ENCODE measurements around the gene SLC37A1.

- TF ChIP-seq, protein P1, sequence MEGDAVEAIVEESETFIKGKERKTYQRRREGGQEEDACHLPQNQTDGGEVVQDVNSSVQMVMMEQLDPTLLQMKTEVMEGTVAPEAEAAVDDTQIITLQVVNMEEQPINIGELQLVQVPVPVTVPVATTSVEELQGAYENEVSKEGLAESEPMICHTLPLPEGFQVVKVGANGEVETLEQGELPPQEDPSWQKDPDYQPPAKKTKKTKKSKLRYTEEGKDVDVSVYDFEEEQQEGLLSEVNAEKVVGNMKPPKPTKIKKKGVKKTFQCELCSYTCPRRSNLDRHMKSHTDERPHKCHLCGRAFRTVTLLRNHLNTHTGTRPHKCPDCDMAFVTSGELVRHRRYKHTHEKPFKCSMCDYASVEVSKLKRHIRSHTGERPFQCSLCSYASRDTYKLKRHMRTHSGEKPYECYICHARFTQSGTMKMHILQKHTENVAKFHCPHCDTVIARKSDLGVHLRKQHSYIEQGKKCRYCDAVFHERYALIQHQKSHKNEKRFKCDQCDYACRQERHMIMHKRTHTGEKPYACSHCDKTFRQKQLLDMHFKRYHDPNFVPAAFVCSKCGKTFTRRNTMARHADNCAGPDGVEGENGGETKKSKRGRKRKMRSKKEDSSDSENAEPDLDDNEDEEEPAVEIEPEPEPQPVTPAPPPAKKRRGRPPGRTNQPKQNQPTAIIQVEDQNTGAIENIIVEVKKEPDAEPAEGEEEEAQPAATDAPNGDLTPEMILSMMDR (conservative IDR thresholded peaks at IDR 0.05; ENCODE audit: low read depth, low read length), result peak; percentile 22; the same call in 1 of the 2 replicates
- no peak for TF ChIP-seq EZH2 (IDR thresholded peaks at IDR 0.05; ENCODE audit: borderline replicate concordance, low read depth, low read length, poor library complexity, severe bottlenecking)
Measured at GRCh38 chr21:42496120-42496838, 17.4 kb upstream of the SLC37A1 start, which contains the start of gene RSPH1.

Data from A673 (cell line).